GM10847 (cell line): ENCODE results near the gene ZNF385C.

Experiments
- POLR2A ChIP-seq: IDR thresholded peaks from 2 replicates; pipeline ENCODE4 v1.6.1; 2011; ENCODE audit not compliant: insufficient read length; ENCODE audit errors: extremely low read depth

ZNF385C gene

GRCh38 chr17:42053731-42054500, 44.4 kb downstream of the ZNF385C start:
- TF ChIP-seq POLR2A, result no peak

DNA sequence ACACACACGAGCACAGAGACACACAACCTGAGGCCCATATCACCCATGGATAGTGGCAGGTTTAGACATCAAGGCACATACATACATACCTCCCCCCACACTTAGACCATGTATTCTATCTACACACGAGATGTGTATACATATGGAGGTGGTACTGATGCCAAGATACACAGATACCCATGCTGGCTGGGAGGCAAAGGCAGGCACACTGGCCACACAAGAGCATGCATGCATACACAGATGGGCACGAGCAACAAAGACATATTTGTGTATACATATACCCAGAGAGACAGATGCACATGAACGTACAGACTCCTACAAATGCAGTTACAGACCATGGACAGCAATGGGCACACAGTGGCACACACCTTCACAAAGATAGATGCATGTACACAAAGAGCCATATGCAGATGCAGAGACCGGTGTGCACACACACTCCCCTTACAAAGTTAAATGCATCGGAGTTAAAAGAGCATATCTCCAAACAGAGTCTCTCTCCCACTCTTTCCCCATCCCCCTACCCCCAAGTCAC, 45.9 kb downstream of the ZNF385C start:
- no peak for TF ChIP-seq POLR2A

DNA sequence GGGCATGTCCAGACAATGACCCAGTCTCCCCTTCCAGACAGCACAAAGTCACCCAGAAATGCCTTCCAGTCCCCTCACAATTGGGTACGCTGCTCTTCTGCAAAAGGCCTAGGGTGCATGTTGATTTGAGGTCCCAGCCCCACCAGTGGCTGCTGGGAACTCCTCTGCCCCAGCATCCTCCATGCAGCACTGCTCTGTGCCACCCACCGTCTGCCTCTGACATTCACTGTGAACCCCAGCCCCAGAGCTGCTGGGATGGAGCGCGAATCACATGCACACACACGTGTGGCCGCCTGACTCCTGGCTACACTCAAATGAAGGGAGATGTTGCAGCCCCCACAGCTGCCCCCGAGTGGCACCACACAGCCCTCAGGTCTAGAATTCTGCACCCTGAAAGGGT, 46.6 kb downstream of the ZNF385C start:
- TF ChIP-seq POLR2A, result no peak

GRCh38 chr17:42051013-42051400, 47.3 kb downstream of the ZNF385C start:
- no peak for TF ChIP-seq POLR2A

GRCh38 chr17:42050393-42051012, 47.8 kb downstream of the ZNF385C start, which contains the start of gene C17orf113:
TSS of gene C17orf113 (minus strand) at chr17:42050601. CDS start at chr17:42043376, 7,225 bp downstream.
- no peak for TF ChIP-seq POLR2A

DNA sequence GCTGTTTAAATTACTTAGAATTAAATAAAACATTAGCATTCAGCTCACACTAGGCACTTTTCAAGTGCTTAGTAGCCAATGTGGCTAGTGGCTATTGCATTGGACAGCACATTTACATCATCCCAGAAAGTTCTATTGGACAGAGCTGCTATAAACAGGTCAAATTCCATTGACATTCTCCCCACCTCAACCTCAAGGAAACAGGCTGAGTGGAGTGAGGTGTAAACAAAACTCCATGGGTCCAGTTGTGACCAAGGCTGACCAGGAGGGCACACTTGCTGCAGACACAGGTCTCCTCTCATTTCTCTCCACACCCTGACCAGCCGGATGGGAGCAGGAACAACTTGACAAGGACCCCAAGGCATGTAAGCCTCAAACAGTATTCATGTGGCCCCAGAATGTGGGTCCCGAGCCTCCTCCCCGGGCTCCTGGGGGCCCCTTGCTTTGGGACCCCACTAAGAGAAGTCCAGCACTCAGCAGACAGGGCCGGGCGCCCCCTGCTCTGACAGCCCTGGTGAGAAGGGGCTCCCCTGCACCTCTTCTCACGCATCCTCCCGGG, 48.4 kb downstream of the ZNF385C start:
- no peak for TF ChIP-seq POLR2A

- no peak for TF ChIP-seq POLR2A
These were observed 50.9 kb downstream of the ZNF385C start for GRCh38 chr17:42047343-42047742.

DNA sequence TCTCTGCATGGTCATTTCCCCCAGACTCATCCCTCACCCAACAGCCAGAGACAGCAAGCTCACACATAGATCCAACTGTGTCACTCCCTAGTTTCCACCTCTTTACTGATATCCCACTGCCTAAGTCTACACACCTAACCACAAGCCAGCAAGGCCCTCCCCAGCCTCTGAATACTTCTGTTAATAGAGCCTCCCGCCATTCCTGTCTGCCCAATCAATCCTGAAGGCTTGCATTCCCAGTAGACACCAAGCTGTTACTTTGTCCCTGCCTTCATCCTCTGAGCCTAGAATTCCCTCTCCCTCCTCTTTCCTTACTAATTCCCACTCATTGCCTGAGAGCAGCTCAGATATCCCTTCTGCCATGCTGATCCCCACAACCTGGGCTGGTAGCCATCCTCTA, 52.6 kb downstream of the ZNF385C start:
- TF ChIP-seq POLR2A, result no peak

- TF ChIP-seq POLR2A, result no peak
These were observed 55.5 kb downstream of the ZNF385C start for GRCh38 chr17:42042598-42043319.

- TF ChIP-seq POLR2A, result no peak
These were observed 56.7 kb downstream of the ZNF385C start for GRCh38 chr17:42041619-42042018.

- TF ChIP-seq POLR2A, result no peak
These were observed 57.5 kb downstream of the ZNF385C start for GRCh38 chr17:42040818-42041217.

GRCh38 chr17:42039794-42040763, 58.2 kb downstream of the ZNF385C start:
- TF ChIP-seq POLR2A, result no peak

- TF ChIP-seq POLR2A, result no peak
These were observed 59.9 kb downstream of the ZNF385C start for GRCh38 chr17:42038221-42038973.

DNA sequence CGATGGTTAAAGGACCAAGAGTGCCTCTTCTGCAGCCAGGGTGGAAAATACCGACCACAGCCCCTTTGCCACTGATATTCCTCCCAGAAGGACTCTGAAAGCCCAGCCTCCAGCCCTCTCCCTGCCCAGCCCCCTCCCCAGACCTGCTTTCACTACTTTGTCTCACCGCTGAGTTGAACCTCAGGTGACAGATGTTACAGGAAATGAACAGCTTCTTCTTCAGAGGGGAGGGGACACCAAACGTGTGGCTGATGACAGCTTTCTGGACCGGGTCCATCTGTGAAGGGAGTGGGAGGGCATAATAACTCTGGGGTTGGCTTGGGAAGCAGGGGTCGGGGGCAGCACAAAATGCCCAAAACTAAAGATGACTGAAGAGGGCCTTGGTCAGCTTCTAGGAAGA, 64.2 kb downstream of the ZNF385C start:
- TF ChIP-seq POLR2A, result no peak
